ENCODE measurements around the gene ARL3.

DNA sequence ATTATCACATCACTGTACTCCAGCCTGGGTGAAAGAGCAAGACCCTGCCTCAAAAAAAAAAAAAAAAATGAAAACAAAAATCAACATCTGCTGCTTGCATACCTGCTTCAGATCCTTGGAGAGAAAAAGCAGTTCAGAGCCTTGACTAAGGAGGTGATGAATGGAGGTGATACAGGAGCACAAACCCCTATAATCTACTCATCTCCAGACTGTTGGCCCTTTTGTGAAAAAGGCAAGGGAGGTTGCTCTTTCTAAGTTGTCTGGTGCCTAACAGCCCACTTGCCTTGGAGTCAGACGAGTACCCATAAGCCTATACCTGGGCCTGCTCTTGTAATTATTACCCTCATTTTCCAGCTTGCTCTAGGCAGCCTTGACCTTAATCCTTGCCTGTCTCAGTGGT, 1.7 kb upstream of the ARL3 start:
- TF ChIP-seq CTCF (IDR thresholded peaks at IDR 0.05), result no peak
- no peak for TF ChIP-seq ZFX (IDR thresholded peaks at IDR 0.05; ENCODE audit: borderline replicate concordance)
